Measurements from ENCODE around the gene SPTB.

SPTB gene

DNA sequence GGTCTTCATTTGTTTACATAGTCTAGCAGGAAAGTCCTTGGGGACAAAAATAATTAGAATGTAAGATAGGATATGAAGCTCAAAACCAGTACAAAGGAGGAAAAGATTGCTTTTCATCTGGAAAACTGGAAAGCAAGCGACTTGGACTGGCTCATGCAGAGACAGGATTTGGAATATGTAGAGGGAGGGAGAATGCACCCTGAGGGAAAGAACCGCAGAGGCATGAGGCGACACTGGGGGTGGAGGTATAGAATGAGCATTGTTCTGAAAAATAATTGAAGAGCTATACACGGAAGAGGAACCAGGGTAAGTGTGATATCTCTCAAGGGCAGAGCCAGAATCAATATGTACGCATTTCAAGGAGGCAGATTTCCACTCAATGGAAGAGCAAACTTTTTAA, 90.0 kb downstream of the SPTB start:
- Histone ChIP-seq H3K9ac (no peak overlapping the region), H3K9me3 (ENCODE audit: control insufficient read depth, low read length) (no peaks in the 10 kb centered on the region), H3K4me2 (ENCODE audit: low read length) (no peak overlapping the region), H3K4me1 (peaks cover 5% of the 10 kb centered on the region), H3K4me3 (ENCODE audit: low read depth, low read length) (no peak overlapping the region), H3K27ac (no peak overlapping the region), H2AFZ (no peak overlapping the region), H3K36me3 (ENCODE audit: control insufficient read depth, insufficient read depth, low read length) (no peaks in the 10 kb centered on the region), H3K27me3 (ENCODE audit: control insufficient read depth, insufficient read depth, low read length) (no peaks in the 10 kb centered on the region), H3K79me2 (no peaks in the 10 kb centered on the region)
- TF ChIP-seq, protein P1, sequence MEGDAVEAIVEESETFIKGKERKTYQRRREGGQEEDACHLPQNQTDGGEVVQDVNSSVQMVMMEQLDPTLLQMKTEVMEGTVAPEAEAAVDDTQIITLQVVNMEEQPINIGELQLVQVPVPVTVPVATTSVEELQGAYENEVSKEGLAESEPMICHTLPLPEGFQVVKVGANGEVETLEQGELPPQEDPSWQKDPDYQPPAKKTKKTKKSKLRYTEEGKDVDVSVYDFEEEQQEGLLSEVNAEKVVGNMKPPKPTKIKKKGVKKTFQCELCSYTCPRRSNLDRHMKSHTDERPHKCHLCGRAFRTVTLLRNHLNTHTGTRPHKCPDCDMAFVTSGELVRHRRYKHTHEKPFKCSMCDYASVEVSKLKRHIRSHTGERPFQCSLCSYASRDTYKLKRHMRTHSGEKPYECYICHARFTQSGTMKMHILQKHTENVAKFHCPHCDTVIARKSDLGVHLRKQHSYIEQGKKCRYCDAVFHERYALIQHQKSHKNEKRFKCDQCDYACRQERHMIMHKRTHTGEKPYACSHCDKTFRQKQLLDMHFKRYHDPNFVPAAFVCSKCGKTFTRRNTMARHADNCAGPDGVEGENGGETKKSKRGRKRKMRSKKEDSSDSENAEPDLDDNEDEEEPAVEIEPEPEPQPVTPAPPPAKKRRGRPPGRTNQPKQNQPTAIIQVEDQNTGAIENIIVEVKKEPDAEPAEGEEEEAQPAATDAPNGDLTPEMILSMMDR (IDR thresholded peaks at IDR 0.05), result no peak

DNA sequence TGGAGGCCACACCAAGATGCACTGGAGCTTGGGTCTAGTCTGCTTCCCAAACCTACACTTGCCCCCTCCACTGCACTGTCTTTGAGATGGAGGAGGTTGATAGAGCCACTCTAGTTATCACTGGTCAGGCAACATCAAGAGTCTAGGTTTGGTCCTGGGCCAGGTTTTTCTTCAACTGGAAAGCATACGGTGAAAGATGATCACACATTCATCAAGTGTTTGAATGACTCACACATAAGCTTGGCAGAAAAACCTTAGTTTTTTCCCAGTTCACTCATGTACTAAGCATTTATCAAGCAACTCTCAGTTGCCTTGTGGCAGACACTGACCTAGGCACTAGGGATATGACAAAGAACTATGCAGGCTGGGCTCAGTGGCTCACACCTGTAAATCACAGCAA, 91.0 kb downstream of the SPTB start:
- Histone ChIP-seq H3K36me3 (ENCODE audit: control insufficient read depth, insufficient read depth, low read length) (no peaks in the 10 kb centered on the region), H3K4me1 (peaks cover 5% of the 10 kb centered on the region), H3K79me2 (no peaks in the 10 kb centered on the region), H3K9ac (no peak overlapping the region), H3K27me3 (ENCODE audit: control insufficient read depth, insufficient read depth, low read length) (no peaks in the 10 kb centered on the region), H3K9me3 (ENCODE audit: control insufficient read depth, low read length) (no peaks in the 10 kb centered on the region), H3K4me3 (ENCODE audit: low read depth, low read length) (no peak overlapping the region), H3K4me2 (ENCODE audit: low read length) (no peak overlapping the region), H3K27ac (no peak overlapping the region), H2AFZ (no peak overlapping the region)
- TF ChIP-seq, protein P1 (IDR thresholded peaks at IDR 0.05), result no peak

GRCh38 chr14:64787619-64788018, 92.1 kb downstream of the SPTB start:
- TF ChIP-seq, protein P1 (IDR thresholded peaks at IDR 0.05), result no peak
- no peaks in the 10 kb centered on the region for H3K36me3 ChIP-seq (ENCODE audit: control insufficient read depth, insufficient read depth, low read length)
- no peak overlapping the region for H3K4me3 ChIP-seq (ENCODE audit: low read depth, low read length)
- H3K27ac ChIP-seq, result no peak overlapping the region
- H2AFZ ChIP-seq, result no peak overlapping the region
- no peak overlapping the region for H3K9ac ChIP-seq
- H3K4me2 ChIP-seq (ENCODE audit: low read length), result no peak overlapping the region
- no peaks in the 10 kb centered on the region for H3K9me3 ChIP-seq (ENCODE audit: control insufficient read depth, low read length)
- H3K79me2 ChIP-seq, result no peaks in the 10 kb centered on the region
- no peaks in the 10 kb centered on the region for H3K27me3 ChIP-seq (ENCODE audit: control insufficient read depth, insufficient read depth, low read length)
- H3K4me1 ChIP-seq, result peaks cover 5% of the 10 kb centered on the region

DNA sequence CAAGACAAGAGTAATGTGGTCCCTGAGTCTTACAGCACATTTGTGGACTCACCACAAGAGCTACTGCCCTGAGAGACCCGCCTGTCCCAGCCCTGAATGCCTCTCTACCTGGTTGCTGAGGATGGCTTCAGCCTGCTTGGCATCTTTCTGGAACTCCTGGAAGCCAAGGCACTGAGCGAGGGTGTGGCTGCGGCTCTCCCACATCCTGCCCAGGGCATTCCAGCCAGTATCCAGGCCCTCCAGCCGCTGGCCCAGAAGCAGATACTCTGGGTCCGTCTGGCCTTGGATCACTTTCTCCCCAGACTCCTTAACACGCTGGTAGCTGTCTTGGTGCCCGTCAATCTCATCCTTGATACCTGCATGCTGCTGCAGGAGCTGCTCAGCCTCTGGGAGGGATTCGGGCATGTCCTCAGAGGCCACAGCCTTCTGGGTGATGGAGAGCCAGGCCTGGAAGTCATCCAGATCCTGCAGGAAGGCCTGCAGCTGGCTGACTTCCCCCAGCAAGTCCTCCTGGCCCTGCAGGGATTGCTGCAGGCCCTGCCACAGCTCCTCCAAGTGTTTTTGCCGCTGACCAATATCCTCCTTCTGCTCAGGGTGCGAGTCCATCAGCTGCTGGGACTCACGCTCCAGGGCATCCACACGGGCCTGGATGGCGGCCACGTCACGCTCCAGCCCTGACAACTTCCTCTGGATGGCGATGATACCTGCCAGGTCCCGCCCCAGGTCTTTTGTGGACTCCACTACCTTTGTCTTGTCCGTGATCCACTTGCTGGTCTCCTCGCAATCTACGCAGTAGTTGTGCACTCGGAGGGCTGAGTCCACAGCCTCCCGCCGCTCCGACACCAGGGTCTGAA, 93.2 kb downstream of the SPTB start:
- Histone ChIP-seq H3K4me1 (peaks cover 5% of the 10 kb centered on the region), H3K27me3 (ENCODE audit: control insufficient read depth, insufficient read depth, low read length) (no peaks in the 10 kb centered on the region), H3K9ac (no peak overlapping the region), H3K36me3 (ENCODE audit: control insufficient read depth, insufficient read depth, low read length) (no peaks in the 10 kb centered on the region), H3K9me3 (ENCODE audit: control insufficient read depth, low read length) (no peaks in the 10 kb centered on the region), H2AFZ (no peak overlapping the region), H3K4me3 (ENCODE audit: low read depth, low read length) (no peak overlapping the region), H3K4me2 (ENCODE audit: low read length) (no peak overlapping the region), H3K79me2 (no peaks in the 10 kb centered on the region), H3K27ac (no peak overlapping the region)
- TF ChIP-seq, protein P1 (IDR thresholded peaks at IDR 0.05), result no peak

GRCh38 chr14:64784006-64784405, 95.7 kb downstream of the SPTB start:
- Histone ChIP-seq H3K36me3 (ENCODE audit: control insufficient read depth, insufficient read depth, low read length) (no peaks in the 10 kb centered on the region), H3K79me2 (no peaks in the 10 kb centered on the region)
- TF ChIP-seq, protein P1 (IDR thresholded peaks at IDR 0.05), result no peak

More at GRCh38 chr14:64784006-64784405, 95.7 kb downstream of the SPTB start:
- peaks cover 5% of the 10 kb centered on the region for H3K4me1 ChIP-seq
- no peak overlapping the region for H3K4me3 ChIP-seq (ENCODE audit: low read depth, low read length)
- no peak overlapping the region for H3K27ac ChIP-seq
- no peak overlapping the region for H3K4me2 ChIP-seq (ENCODE audit: low read length)
- no peak overlapping the region for H3K9ac ChIP-seq
- H3K27me3 ChIP-seq (ENCODE audit: control insufficient read depth, insufficient read depth, low read length), result no peaks in the 10 kb centered on the region
- H2AFZ ChIP-seq, result no peak overlapping the region
- H3K9me3 ChIP-seq (ENCODE audit: control insufficient read depth, low read length), result no peaks in the 10 kb centered on the region

Data from parathyroid adenoma (tissue), 2 donors.